Activated T-cell treated with anti-CD3 and anti-CD28 coated beads, Interleukin-2, amount 50 U/mL, for 4 hours (primary cell): ENCODE measurements around the gene MRGPRG. TPM values are rescaled to one million over a fixed set of nuclear protein-coding genes. Genes with fewer than 3 reads are reported as not detected.
"Not testable (repeated sequence)": the region's sequence is repeated elsewhere in the genome, so short reads cannot be mapped to it uniquely, and the experiment has no call there.

Experiments
- ATAC-seq, 2 donors: fragments of 200-7000 bp; cut with Tn5 transposase; one replicate each; pipeline ENCODE4 v1.10.0; 2021
- DNase-seq: peaks from one replicate; pipeline ENCODE4 v3.0.0-alpha.2; 2020
- H3K27me3 Mint-ChIP-seq: one replicate; pipeline ENCODE4 v1.8.0; 2021; ENCODE audit warnings: low read depth, mixed read lengths
- H3K36me3 Mint-ChIP-seq: one replicate; pipeline ENCODE4 v1.8.0; 2022; ENCODE audit warnings: mixed read lengths; ENCODE audit not compliant: insufficient read depth
- H3K4me1 Mint-ChIP-seq: one replicate; pipeline ENCODE4 v1.8.0; 2021; ENCODE audit warnings: low read depth, mixed read lengths
- H3K4me3 Mint-ChIP-seq: one replicate; pipeline ENCODE4 v1.8.0; 2021; ENCODE audit warnings: mild to moderate bottlenecking, moderate library complexity, mixed read lengths
- H3K9me3 Mint-ChIP-seq: one replicate; pipeline ENCODE4 v1.8.0; 2021; ENCODE audit warnings: mixed read lengths
- total RNA-seq, 3 donors: library from RNA; stranded (reverse); gene quantifications; one replicate each; pipeline ENCODE4 v1.2.1, GENCODE V29; 2021

MRGPRG gene
- total RNA-seq, 3 donors from 2014 or later: not detected

DNA sequence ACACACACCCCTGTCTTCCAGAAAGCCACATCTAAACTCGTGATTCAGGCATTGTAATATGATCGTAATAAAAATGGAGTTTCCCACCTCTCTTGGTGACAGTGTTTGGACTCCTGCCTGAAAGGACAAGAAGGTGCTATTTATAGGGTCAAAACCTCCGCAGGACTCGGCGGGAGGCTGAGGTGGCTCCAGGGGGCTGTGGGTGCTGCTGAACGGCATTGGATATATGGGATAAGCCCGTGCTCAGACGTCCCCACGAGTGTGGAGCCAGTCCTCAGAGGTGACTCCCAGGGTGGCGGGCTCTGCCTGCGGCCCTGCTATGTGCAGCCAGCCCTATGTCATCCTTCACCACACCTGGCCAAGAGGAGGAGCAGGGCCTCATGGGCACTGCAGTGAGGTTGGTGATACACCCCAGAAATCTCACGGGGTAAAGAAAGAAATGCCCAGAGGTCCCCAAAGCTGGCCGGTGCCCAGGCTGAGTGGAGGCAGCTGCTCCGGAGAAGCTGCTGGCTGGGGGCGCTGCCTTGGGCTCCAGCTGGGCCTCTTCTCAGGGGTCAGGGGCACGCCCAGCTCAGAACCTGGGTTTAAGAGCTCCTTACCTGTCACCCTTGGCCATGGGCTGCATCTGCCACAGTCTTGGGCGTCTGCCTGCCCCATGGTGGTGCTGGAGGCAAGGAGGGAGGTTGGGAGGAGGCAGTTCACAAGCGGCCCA is 48.4 kb downstream of the MRGPRG start:
- no peak for DNase-seq
- Mint-ChIP-seq H3K9me3 (no peaks in the 10 kb centered on the region), H3K4me3 (peak overlapping the region; percentile 7), H3K4me1 (peaks cover 16% of the 10 kb centered on the region), H3K36me3 (no peaks in the 10 kb centered on the region), H3K27me3 (peaks cover 55% of the 10 kb centered on the region)
- peak; percentile 4 to 35 for ATAC-seq

DNA sequence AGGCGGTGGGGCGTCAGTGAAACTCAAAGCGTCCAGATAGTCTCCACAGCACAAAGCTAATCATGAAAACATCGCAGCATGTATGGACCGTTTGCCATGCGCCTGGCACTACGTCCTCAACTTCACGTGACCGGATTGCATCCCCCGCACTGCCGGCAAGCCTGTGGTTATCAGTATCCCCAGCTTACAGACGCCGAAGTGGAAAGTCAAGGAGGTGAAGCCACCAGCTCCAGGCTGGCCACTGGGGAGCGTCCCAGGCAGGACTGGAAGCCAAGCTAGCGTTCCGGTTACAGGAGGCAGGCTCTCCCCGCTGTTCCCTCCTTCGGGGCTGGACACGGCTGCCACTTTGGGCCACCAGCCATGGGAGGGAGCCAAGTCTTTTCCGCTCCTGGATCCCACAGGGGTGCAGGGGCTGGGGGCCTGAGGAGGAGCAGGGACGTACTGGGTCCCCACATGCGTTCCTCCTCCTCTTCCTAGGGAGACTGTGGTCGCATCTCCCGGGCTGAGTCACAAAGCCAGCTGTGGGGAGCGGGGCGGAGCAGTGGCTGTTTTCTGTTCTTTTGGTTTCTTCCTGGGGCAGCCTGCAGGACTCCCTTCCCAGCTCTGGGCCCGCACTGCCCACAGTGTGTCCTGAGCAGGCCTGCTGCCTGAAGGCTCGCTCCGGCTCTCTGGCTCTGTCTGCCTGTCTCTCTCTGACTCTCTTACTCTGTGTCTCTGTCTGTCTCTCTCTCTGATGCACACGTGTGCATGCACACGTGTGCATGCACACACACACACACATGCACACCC is 49.2 kb downstream of the MRGPRG start:
- no peaks in the 10 kb centered on the region for H3K36me3 Mint-ChIP-seq
- ATAC-seq (peak; percentile 41 to 49), DNase-seq (no peak)
- no peaks in the 10 kb centered on the region for H3K9me3 Mint-ChIP-seq
- H3K4me1 Mint-ChIP-seq: peaks cover 16% of the 10 kb centered on the region
- peaks cover 55% of the 10 kb centered on the region for H3K27me3 Mint-ChIP-seq
- peak overlapping the region; percentile 46 for H3K4me3 Mint-ChIP-seq

DNA sequence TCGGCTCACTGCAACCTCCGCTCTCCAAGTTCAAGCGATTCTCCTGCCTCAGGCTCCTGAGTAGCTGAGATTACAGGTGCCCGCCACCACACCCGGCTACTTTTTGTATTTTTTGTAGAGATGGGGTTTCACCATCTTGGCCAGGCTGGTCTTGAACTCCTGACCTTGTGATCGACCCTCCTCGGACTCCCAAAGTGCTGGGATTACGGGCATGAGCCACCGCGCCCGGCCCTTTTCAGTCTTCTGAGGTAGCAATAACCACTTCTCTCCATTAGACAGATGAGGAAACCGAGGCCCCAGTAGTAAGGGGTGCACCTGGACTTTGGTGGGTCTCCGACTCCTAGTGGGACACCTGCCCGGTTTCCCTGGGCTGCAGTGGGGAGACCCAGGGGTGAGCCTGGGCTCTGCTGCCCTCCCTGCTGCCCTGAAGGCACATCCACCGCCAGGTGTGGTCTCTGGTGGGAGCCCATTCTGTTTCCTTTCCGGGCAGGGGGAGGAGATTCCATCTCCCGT is 49.8 kb downstream of the MRGPRG start:
- H3K27me3 Mint-ChIP-seq: peaks cover 58% of the 10 kb centered on the region
- not testable (repeated sequence) for ATAC-seq, H3K36me3 Mint-ChIP-seq, H3K9me3 Mint-ChIP-seq, DNase-seq
- peak overlapping the region; percentile 46 for H3K4me3 Mint-ChIP-seq
- peaks cover 18% of the 10 kb centered on the region for H3K4me1 Mint-ChIP-seq

Other genes starting within 250 kb of the MRGPRG start
- 100 to 1,000 TPM; 194 to 201 (median 199) TPM for gene NAP1L4, start 226.5 kb downstream of the MRGPRG start, total RNA-seq
- gene CARS1, start 161.4 kb downstream of the MRGPRG start, total RNA-seq: 100 to 1,000 TPM in 1 of 3 donors, 10 to 100 TPM in 2; 72.4 to 110 (median 88.1) TPM
- 1 to 10 TPM; 2.7 to 5.0 (median 4.0) TPM for gene OSBPL5, start 53.5 kb downstream of the MRGPRG start, total RNA-seq
- gene MRGPRE, start 13.6 kb upstream of the MRGPRG start, total RNA-seq: not detected
- gene ZNF195, start 160.3 kb upstream of the MRGPRG start, total RNA-seq: 10 to 100 TPM; 35.5 to 44.3 (median 43.8) TPM